DMS153 (cell line): Measurements from ENCODE around the gene KRTAP6-2.

Experiments
- DNase-seq: peaks from one replicate; lab custom pipeline; 2025; lab: John Stamatoyannopoulos, UW

The KRTAP6-2 gene, protein sequence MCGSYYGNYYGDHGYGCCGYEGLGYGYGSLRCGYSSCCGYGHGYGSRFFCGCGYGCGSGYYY

DNA sequence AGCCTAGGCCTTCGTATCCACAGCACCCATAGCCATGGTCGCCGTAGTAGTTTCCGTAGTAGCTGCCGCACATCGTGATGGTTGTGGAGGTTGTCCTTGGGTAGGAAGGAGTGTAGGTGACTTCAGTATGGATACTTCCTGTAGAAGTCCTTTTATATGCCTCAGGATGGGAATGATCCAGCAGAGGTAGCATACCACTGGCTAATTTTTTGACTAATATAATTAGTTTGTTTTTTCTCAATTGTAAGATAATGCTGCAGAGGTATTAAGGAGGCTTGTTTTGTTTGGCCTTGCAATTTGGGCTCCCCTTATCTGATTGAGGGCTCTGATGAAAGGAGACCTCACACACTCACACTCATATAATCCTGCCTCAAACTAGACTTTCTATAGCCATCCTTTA lies at the start of gene KRTAP6-2:
TSS of gene KRTAP6-2 (minus strand) at position 101 of the 400 bp plus-strand sequence. CDS start at position 73, 28 bp downstream.
- DNase-seq = no peak

DNA sequence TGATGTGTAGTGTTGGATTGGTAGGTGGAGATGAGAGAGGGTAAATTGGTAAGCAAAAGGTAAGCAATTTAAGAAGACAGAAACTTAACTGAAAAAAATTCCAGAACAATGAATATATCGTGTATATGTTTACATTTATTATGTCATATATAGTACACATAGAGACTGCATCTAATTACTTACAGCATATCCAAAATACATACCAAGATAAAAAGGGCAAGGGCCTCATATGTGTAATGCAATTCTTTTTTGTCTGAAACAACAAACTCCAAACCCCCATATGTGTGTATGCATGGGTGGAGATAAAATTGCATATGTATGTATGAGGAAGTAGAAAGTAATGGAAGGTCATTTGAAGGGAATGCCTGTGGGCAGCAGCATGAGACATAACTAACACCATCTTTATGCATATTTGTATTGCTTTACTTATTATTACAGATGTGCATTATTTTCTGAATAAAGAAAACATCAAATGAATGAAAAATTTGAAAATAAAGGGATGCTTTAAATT lies 48.3 kb upstream of the KRTAP6-2 start:
- DNase-seq = no peak

DNA sequence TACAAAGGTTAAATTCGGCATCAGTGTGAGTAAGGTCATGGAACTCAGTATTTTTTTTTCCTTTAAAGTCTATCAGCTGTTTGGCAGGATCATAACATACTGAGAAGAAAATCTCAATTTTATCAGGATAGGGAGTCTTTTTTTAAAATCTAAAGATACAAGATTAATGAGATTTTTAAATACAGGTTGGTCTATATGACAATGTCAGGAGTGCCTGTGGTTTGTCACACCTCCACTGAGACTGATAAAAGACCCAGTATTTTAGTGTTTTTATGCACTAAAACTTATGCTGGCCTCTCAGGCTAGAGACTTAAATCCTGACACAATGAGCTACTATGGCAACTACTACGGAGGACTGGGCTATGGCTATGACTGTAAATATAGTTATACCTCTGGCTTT lies 43.9 kb upstream of the KRTAP6-2 start, which contains the start of gene KRTAP20-3:
TSS of gene KRTAP20-3 (plus strand) at position 301 of the 400 bp plus-strand sequence.
- DNase-seq = no peak

DNA sequence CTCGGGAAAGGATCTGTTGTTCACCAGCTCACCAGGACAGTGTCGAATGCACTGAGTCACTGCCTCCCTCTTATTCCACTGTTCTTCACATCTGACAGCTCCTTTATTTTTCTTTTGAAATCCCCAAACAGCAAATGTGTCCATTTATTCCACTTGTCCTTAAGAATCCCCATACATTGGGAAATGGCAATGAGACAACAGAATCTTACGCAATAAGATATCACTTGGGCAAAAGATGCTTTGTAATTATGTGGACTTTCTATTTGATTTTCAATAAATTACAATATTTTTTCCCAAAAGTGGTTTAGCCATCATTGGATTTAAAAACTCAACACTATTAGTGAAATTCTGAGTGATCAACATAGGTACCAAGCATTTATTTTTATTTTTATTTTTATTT lies 40.0 kb upstream of the KRTAP6-2 start:
- DNase-seq = no peak

DNA sequence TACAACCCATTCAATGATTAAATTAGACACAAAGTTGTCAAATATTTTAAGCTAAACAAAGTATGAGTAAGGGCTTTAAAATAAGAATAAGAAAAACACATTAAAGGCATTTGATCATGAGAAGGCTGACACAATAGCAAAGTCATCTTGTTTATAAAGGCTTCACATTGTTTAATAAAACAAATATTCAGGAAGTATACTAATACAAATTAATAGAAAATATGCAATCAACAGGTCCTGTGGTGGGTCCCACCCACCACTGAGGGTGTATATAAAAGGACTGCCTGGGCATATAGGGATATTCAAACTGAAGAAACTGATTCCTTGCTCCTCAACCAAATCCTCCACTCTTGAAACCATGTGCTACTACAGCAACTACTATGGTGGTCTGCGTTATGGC lies 36.2 kb upstream of the KRTAP6-2 start, which contains the start of gene KRTAP20-2:
TSS of gene KRTAP20-2 (plus strand) at position 301 of the 400 bp plus-strand sequence. CDS start at position 359, 58 bp downstream.
- DNase-seq = no peak

DNA sequence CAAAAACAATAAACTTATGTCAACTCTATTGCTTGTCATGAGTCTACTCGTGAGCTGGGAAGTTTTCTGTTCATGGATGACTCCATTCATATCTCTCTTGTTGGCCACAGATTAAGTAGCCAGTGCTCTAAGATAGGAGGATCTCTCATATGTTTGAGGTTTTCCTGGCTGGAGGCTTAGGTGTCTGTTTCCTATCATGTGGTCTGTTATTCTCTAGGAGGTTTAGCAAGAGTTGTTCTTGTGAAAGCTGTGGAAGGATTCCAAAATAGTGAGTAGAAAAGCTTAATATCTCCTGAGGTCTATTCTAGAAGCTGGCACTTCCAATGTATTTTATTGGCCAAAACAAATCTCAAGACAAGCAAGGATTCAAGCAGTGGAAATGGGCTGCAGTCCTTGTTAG lies 30.5 kb upstream of the KRTAP6-2 start:
- no peak for DNase-seq

DNA sequence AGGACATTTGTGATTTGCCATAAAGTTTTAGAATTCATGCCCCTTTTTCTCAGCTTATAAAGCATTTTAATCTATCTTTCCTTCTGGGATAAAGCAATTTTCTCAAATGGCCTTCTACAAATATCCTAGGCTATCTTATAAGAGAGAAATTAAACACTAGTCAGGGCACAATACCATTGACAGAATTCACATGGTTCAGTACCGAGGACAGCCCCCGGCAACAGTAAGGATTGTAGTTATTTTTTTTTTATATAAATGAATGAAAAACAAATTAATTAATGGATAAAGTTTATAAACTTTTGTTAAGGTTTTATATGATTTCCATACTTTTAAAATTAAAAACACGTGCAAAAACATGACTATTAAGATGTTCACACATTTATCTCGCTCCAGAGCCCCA lies 29.4 kb upstream of the KRTAP6-2 start:
- no peak for DNase-seq

DNA sequence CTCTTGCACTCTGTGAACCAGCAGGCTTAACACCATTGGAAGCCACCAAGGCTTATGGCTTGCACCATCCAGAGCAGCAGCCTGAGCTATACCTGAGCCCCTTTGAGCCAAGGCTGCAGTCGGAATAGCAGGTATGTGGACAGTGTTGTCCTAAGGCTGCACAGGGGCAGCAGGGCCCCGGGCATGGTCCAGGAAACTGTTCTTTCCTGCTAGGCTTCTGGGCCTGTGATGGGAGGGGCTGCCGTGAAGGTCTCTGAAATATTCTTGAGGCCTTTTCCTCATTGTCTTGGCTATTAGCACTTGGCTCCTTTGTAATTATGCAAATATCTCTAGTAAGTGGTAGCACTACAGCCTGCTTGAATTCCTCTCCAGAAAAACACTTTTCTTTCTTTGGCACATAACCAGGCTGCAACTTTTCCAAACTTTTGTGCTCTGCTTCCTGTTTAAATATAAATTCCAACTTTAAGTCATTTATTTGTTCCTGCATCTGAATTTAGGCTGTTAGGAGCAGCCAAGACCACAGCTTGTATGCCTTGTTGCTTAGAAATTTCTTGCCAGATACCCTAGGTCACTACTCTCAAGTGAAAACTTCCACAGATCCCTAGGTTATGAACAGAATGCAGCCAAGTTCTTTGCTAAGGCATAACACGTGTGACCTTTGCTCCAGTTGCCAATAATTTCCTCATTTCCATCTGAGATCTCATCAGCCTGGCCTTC lies 26.9 kb upstream of the KRTAP6-2 start:
- no peak for DNase-seq

DNA sequence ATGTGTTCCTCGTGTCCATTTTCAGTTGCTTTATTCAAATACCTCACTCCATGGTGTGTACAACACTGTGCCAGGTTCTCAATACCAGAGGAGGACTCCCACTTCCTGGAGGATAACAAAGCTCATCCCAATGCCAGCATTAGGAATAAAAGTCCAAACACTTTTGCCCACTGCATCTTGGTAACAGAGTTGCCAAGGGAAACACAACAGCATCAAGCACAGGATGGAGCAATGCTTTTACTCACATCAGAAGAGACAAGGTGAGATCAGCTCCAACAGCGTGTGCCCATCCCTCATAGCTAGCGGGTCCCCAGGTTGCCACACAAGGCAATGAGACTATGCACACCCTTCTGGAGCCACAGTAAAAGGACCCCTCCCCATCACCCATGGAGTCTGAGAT lies 24.7 kb upstream of the KRTAP6-2 start:
- DNase-seq = no peak

DNA sequence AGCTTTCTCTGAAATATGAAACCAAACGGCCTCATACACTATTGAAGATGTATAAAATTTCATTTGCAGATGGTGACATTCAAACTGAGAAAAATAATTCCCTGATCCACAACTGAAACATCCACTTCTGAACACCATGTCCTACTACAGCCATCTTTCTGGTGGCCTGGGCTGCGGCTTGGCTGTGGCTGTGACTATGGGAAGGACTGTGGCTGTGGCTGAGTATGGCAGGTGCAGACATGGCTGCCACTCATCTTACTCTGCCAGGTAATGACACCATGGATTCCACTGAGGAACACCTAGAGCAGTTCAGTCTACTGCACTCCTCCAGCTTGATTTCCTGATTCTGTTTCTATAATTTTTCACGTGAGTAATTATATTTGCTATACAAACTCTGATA lies 21.8 kb upstream of the KRTAP6-2 start, which contains the start of gene KRTAP20-4:
TSS of gene KRTAP20-4 (plus strand) at position 106 of the 400 bp plus-strand sequence.
- DNase-seq = no peak

DNA sequence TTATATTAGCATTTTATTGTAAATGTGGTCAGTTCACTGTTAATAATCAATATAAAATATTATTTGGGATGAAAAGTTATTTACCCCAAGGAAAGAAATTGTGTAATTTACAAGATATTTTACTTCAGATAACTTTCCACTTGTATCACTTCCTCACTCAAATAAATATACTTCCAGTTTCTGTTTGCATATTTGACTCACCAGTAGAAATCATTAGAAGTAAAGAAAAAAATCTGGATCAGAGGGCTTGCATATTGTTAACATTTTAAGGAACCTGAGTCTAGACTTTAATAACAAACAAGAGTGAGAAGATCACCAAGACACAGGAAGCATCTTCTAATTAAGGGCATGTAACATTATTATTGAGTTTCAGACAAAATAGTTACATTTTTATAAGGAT lies 21.4 kb upstream of the KRTAP6-2 start:
- no peak for DNase-seq

DNA sequence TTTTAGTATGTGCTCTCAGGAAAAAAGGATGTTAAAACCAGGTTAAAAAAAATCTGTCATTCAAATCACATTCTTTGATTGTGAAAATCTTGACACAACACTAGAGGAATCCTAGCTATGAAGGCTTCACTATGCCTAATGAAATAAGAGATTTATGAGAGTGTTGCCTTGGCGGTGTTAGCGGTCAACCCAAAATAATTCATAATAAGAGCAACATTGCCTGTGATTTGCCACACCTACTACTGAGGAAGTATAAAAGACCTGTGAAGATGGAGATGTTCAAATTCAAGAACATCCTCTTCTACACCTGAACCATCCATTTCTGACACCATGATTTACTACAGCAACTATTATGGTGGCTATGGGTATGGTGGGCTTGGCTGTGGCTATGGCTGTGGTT lies 17.4 kb upstream of the KRTAP6-2 start, which contains the start of gene KRTAP20-1:
TSS of gene KRTAP20-1 (plus strand) at position 301 of the 400 bp plus-strand sequence. CDS start at position 331, 30 bp downstream.
- no peak for DNase-seq

DNA sequence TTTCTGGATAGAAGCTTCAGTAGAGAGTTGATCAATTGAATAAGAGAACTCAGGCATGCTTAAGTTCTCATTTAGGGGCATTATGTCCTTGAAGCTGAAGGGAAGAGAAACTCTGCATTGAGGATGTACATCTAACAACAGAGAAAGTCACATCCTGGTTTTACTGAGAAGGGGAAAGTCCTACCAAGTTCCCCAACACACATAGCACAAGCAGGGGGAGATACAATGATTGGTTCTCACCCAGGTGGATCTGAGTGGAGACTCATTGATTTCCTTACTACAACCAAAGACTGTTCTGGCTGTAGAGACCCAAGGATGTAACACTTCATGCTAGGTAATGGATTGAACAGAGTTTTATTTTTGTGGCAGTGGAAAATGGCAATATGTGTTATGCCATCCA lies 16.5 kb upstream of the KRTAP6-2 start:
- no peak for DNase-seq

DNA sequence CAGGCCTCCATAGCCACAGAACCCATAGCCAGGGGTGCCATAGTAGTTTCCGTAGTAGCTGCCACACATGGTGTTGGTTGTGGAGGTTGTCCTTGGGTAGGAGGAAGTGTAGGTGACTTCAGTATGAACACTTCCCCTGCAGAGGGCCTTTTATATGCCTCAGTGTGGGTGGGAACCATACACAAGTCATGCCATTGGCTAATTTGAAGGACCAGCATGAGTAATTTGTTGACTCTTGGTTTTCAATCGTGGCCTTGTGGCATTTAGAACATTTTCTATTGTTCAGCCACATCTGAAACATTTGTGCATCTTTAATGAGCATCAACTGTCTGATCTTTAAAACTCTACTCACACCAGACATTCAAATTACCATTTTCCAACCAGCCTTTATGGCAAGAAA lies 15.1 kb upstream of the KRTAP6-2 start, which contains the start of gene KRTAP6-1:
TSS of gene KRTAP6-1 (minus strand) at position 95 of the 400 bp plus-strand sequence. CDS start at position 69, 26 bp downstream.
- DNase-seq = no peak

DNA sequence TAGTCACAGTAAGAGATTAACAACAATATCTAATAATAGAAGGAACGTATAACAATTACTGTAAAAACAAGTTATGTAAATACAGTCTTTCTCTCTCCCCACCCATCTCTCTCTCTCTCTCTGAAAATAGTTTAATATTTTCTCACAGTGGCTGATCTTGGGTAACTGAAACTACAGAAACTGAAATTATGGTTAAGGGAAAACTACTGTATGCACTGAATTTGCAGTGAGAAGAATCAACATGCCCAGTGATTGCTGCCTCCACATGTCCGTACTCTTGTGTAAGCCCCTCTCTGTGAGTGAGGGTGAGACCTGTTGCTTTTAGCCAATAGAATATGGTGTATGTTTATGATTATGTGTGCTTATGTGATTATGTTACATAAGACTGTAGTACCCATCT lies 13.4 kb upstream of the KRTAP6-2 start:
- no peak for DNase-seq

DNA sequence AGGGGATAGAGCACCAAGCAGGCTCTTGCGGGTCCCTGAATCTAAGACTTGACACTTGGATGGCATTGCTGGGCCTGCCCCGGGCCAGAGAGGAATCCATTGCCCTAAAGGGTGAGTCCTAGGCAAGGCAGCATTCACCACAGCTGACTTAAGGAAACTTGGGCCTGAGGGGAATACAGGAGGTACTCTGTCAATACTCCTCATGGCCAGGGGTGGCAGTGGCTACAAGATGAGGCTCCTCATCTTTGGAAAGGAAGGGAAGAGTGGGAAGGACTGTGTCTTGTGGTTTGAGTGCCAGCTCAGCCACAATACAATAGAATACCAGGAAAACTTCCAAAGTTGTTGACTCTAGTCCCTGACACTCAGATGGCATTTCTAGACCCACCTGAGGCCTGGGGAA lies 7.3 kb upstream of the KRTAP6-2 start:
- DNase-seq = no peak

DNA sequence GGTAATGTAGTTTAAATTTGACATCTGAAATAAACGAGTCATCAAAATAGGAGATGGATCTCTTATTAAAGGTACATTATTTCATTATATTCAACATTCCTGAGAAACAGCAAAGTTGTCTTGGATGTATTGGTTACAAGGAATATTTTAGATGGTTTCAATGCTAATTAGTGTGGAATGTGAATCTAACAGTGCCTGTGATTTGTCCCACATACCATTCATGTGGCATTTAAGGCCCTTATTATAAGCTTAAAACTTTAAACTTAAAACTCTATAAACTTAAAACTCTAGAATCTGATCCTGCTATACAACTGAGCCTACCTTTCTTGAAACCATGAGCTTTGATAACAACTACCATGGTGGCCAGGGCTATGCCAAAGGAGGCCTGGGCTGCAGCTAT lies 2.1 kb upstream of the KRTAP6-2 start, which contains the start of gene KRTAP22-1:
TSS of gene KRTAP22-1 (plus strand) at position 301 of the 400 bp plus-strand sequence.
- no peak for DNase-seq

DNA sequence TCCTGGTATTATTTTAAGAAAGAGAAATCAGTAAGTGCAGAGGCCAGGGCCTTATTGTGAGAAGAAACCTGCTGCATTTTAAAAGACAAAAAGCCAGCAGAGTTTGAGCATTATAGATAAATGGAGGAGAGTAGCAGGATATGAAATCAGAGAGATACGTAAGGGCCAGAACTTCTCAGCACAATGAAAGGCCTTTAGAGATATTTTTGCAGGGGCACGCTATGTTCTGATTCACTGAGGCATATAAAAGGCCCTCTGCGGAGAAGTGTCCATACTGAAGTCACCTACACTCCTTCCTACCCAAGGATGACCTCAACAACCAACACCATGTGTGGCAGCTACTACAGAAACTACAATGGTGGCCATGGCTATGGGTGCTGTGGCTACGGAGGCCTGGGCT lies 6.6 kb downstream of the KRTAP6-2 start, which contains the start of gene KRTAP6-3:
TSS of gene KRTAP6-3 (plus strand) at position 301 of the 400 bp plus-strand sequence. CDS start at position 307, 6 bp downstream.
- DNase-seq = no peak

DNA sequence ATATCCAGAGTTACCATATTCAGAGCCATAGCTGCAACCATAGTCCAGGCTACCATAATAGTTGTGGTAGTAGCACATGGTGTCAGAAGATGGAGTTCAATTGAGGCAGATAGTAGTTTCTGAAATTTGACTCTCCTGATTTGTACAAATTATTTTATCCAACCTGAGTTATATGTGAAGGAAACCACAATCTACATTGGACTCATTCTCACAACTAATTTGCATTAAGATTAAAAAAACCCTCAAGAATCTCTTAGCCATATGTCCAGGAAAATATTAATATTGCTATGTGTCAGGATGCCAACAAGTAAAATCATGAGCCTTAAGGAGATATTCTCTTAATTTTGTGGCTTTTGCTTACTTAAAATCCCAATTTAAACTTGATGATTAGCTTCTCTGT lies 8.4 kb downstream of the KRTAP6-2 start, which contains the start of gene KRTAP22-2:
TSS of gene KRTAP22-2 (minus strand) at position 101 of the 400 bp plus-strand sequence.
- DNase-seq = no peak

DNA sequence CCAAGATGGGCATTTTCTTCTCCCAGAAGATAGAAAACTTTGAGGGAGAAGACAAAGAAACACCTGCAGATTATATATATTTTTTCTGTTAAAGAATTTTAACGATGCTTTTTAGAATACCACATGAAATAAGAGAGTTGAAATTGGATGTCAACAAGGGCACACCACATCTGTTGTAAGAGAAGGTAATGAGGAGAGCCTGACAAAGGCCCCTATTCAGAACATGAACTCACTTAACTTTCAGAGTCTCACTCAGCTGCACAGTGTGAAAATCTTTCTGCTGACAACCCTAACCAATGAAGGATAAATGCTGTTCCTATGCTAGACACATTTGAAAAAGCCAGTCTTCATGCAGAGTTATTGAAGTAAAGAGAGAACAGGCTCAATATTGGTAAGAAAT lies 15.8 kb downstream of the KRTAP6-2 start:
- DNase-seq = no peak

DNA sequence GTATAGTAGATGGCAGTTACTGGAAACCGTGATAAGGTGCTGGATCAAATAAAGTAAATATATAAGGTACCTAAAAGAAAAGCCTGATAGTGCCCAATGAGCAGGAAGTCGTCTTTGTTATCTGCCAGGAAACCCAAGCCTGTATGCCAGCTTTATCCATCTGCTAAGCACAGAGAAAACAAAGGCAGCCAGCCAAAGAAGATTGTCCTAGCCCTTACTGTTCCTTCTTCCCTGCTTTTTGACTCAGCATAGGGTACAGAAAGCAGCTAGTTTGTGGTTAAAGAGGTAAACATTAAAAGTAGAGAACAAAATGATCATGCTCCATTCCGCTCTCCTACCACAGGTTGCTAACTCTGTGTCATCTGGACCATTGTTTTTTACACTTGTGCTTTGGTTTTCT lies 18.6 kb downstream of the KRTAP6-2 start:
- DNase-seq = no peak

DNA sequence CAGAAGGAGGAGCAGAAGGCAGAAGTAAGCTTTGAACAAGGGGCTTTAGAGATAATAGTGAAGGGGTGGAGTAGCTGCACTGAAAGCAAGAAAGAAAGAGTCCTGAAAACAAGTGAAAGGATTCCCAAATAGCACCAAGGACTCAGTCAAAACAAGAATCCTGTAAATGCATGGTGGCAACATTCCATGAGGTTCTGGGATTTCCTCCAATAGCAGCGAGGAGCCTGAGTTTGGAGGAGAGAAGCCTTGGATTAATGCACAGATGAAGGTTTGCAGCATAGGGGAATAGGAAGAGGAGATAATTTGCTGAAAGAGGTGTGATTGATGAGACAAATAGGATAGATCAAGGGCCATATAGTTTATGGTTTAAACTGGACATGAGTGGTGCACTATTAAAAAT lies 19.4 kb downstream of the KRTAP6-2 start:
- no peak for DNase-seq

DNA sequence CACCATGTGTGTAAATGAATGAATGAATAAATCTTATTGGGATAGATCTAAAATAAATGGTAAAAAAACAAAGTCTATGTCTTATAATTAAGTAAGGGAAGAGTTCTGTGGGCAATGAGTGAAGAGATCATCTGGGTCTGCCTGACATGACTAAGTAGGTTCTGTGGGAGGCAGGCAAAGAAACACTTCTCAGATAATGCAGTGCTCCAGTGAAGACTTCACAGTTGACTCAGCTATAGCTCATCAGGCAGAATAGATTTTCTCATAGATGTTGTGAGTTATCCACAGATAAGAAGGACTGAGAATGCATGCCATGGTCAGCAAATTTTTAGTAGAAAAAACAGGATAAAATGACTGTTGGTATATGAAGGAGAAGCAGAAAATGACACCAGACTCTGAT lies 20.9 kb downstream of the KRTAP6-2 start:
- DNase-seq = no peak
